ENCODE data around the gene FTO.

DNA sequence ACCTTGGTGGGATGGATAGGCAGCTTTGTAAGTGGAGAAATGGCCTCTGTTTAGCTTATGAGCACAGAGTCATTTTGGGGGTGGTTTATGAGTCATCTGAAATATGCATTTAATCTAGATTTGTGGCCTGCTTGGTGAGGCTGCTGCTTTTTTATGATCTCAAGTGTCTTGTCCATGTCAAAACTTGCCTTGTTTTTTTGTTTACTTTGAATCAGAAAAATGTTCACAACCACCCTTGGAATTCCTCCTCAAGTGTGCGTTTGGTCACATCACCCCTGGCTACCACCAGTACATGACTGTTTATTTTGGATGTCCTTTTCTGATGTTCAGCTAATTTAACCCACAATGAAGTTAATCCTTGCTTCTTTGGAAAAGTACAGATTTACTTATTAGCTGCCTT, 64.6 kb downstream of the FTO start:
- TF ChIP-seq, protein P1, sequence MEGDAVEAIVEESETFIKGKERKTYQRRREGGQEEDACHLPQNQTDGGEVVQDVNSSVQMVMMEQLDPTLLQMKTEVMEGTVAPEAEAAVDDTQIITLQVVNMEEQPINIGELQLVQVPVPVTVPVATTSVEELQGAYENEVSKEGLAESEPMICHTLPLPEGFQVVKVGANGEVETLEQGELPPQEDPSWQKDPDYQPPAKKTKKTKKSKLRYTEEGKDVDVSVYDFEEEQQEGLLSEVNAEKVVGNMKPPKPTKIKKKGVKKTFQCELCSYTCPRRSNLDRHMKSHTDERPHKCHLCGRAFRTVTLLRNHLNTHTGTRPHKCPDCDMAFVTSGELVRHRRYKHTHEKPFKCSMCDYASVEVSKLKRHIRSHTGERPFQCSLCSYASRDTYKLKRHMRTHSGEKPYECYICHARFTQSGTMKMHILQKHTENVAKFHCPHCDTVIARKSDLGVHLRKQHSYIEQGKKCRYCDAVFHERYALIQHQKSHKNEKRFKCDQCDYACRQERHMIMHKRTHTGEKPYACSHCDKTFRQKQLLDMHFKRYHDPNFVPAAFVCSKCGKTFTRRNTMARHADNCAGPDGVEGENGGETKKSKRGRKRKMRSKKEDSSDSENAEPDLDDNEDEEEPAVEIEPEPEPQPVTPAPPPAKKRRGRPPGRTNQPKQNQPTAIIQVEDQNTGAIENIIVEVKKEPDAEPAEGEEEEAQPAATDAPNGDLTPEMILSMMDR (IDR thresholded peaks at IDR 0.05): no peak
- TF ChIP-seq POLR2A (IDR thresholded peaks at IDR 0.05): no peak

Data from thyroid gland (tissue), 4 donors.